SK-MEL-5 (cell line): ENCODE data around the gene KDM3B. TPM values are rescaled to one million over a fixed set of nuclear protein-coding genes. Genes with fewer than 3 reads are reported as not detected.
"Not testable (repeated sequence)": the region's sequence is repeated elsewhere in the genome, so short reads cannot be mapped to it uniquely, and the experiment has no call there.

Experiments used
- DNase-seq: peaks from one replicate; pipeline ENCODE4 v3.0.0-alpha.2; 2016; ENCODE audit warnings: low read depth, low spot score
- in situ Hi-C: cut with HindIII; loops from 2 replicates; pipeline ENCODE4 v1.10.0; 2016; ENCODE audit warnings: low sequenced_read_pairs, high pct_unique_total_duplicates, low pct_unique_long_range_greater_than_20kb
- small RNA-seq, 2 experiments: library from RNA; depleted of rRNA; stranded (forward); fragments of <200 nt; gene quantifications; one replicate each; pipeline ENCODE3, GENCODE V24; 2014
- total RNA-seq: library from RNA; depleted of rRNA; stranded (reverse); fragments of >200 nt; shearing (Covaris generic); gene quantifications from 2 replicates; pipeline ENCODE4 v1.2.3, GENCODE V29; 2014; rRNA removed

KDM3B gene
- total RNA-seq, 1 experiment from 2014 or later: 42.9 TPM

GRCh38 chr5:138468133-138468965 lies 115.9 kb downstream of the KDM3B start:
- in situ Hi-C loops: no loop called here
- DNase-seq: no peak

- in situ Hi-C loops: no loop called here
- no peak for DNase-seq
Observed at GRCh38 chr5:138468966-138469539, 116.6 kb downstream of the KDM3B start.

- no peak for DNase-seq
- in situ Hi-C loops: no loop called here
Observed at GRCh38 chr5:138469540-138470321, 117.2 kb downstream of the KDM3B start.

GRCh38 chr5:138470322-138471051 lies 118.0 kb downstream of the KDM3B start:
- DNase-seq: no peak

GRCh38 chr5:138471052-138471361 lies 118.5 kb downstream of the KDM3B start:
- no peak for DNase-seq
- in situ Hi-C loops: no loop called here

More at GRCh38 chr5:138470322-138471051, 118.0 kb downstream of the KDM3B start:
- in situ Hi-C loops: no loop called here

- DNase-seq: no peak
- in situ Hi-C loops: no loop called here
Observed at GRCh38 chr5:138472353-138472752, 119.9 kb downstream of the KDM3B start.

GRCh38 chr5:138473151-138473550 lies 120.7 kb downstream of the KDM3B start:
- in situ Hi-C loops, DNase-seq: not testable (repeated sequence)

GRCh38 chr5:138476918-138477317 lies 124.4 kb downstream of the KDM3B start:
- in situ Hi-C loops: no loop called here
- no peak for DNase-seq

GRCh38 chr5:138482638-138483037 lies 130.2 kb downstream of the KDM3B start:
- in situ Hi-C loops: no loop called here
- DNase-seq: no peak

Small RNA genes within 50 kb of the gene (small RNA-seq; reads per million reads assigned to genes)
- 0 reads per million in 2 experiments for gene AC113403.1

Other genes starting within 250 kb of the KDM3B start
- 8.3 and 8.5 TPM in 2 replicates for gene NME5, start 213.3 kb upstream of the KDM3B start, total RNA-seq
- 48.2 and 50.8 TPM in 2 replicates for gene BRD8, start 174.1 kb upstream of the KDM3B start, total RNA-seq
- gene KIF20A, start 173.6 kb upstream of the KDM3B start, total RNA-seq: 35.9 and 41.7 TPM in 2 replicates
- gene CDC23, start 139.4 kb upstream of the KDM3B start, total RNA-seq: 32.1 and 36.2 TPM in 2 replicates
- gene GFRA3, start 78.1 kb upstream of the KDM3B start, total RNA-seq: not detected in 2 replicates
- 9.0 and 9.3 TPM in 2 replicates for gene CDC25C, start 20.9 kb upstream of the KDM3B start, total RNA-seq
- gene FAM53C, start 14.4 kb upstream of the KDM3B start, total RNA-seq: 18.5 and 19.5 TPM in 2 replicates
- 0.32 and 2.7 TPM in 2 replicates for gene REEP2, start 86.4 kb downstream of the KDM3B start, total RNA-seq
- 1.9 and 2.8 TPM in 2 replicates for gene EGR1, start 112.8 kb downstream of the KDM3B start, total RNA-seq
- gene ETF1, start 190.6 kb downstream of the KDM3B start, total RNA-seq: 196 and 213 TPM in 2 replicates
- gene HSPA9, start 222.7 kb downstream of the KDM3B start, total RNA-seq: 743 and 805 TPM in 2 replicates